Kidney capillary endothelial cell (primary cell): Measurements from ENCODE around the gene HTR2A.

Experiments
- DNase-seq: peaks from one replicate; pipeline ENCODE4 v3.0.0-alpha.2; 2018; ENCODE audit warnings: low spot score

Gene HTR2A

DNA sequence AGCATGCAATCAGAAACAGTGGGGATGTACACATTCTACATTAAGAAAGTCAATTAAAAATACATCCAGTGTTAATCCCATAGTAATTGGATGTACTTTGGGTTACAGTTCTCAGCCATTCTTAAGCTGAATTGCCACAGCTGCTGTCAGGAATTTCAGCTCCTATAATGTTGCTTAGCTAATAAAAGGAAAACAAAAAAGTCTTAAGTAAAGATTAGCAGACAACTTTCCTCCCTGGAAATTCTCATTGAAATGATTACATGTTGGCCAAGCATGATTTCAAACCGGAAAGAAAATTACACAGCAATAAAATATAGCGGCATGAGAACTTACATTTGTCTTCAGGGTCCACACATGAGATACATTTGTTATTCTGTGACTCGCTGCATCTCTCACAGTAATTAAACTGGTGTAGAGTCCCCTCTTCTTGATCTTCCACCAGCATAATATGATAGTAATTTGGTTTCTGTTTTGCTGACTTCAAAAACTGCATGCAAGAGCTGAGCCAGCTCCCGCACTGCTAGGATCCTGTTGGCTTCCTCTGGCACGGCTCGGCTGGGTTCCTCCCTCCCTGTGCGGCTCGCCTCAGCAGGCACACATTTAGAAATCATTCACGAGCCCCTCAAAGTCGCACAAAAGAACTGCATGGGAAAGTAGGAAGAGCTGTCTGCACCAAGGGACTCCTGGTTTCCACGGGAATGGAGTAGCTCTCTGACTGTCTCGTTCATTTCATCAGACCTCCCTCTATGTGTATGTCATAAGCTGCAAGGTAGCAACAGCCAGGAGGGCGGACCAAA lies at the start of gene HTR2A:
TSS of gene HTR2A (minus strand) at position 713 of the 797 bp plus-strand sequence. CDS start 1,147 bp downstream, outside the sequence.
- no peak for DNase-seq

DNA sequence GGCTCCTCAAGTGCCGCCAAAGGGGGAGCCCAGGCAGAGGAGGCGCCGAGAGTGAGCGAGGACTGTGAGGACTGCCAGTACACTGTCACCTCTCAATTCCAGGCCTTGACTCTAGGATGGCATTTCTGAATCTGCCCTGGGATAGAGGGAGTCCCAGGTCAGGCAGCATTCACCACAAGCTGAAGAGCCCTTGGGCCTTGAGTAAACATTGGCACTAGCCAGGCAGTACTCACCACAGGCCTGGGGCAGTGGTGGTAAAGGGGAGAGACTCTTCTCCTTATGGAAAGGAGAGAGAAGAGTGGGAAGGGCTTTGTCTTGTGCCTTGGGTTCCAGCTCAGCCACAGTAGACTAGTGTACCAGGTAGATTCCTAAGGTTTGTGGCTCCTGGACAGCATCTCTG lies 39.7 kb upstream of the HTR2A start:
- no peak for DNase-seq

DNA sequence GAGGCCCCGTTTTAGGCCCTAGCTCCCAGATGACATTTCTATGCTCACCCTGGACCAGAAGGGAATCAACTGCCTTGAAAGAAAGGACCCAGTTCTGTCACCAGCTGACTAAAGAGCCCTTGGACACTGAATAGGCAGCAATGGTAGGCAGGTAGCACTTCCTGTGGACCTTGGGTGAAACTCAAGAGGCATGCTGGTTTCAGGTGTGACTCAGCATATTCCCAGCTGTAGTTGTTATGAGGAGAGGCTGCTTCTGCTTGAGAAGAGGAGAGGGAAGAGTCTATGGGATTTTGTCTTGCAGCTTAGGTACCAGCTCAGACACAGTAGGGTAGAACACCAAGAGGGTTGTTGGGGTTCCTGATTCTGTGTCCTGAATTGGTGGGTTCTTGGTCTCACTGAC lies 37.9 kb upstream of the HTR2A start:
- no peak for DNase-seq

DNA sequence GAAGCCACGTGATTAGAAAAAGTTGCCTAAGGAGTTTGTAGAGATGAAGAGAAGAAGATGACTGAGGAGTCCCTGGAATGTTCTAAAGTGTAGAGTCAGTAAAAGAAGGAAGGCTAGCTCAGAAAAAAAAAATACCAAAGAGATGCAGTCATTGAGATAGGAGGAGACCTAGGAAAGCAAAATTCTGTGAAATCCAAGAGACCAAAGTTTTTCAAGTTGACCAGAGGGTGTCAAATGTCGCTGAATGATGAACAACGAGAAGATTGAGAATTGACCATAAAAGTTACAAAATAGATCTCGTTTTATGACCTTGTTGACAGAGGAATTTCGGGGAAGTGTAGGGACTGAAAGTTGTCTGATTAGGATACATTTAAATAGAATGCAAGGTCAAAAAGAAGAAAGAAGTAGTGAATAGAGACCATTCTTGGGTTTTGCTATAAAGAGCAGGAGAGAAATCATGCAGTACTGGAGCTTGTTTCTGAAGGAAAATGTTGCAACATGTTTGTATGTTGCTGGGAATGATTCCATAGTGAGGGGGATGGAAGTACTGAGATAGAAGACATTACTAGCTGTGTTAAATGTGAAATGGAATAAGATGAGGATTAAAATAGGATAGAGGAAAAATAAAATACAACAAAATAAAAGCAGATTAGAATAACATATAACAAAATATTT lies 30.2 kb upstream of the HTR2A start:
- no peak for DNase-seq

DNA sequence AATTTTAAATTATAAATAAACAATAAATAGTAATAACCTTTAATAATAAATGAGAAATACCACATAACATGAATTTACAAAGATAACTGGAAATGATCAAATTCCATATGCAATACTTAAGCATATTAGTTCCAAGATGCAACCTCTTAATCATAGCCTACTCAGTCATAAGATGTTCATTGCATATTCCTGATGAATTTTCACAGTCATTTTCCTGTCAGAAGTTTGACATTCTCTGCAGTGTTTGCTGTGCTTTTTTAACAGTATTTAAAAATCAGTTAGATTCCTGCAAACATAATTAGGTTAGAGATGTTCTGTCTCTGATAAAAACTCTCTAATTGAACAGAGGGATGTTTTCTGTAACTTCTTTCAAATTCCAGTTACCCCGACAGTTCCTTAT lies 28.6 kb upstream of the HTR2A start:
- DNase-seq = no peak

DNA sequence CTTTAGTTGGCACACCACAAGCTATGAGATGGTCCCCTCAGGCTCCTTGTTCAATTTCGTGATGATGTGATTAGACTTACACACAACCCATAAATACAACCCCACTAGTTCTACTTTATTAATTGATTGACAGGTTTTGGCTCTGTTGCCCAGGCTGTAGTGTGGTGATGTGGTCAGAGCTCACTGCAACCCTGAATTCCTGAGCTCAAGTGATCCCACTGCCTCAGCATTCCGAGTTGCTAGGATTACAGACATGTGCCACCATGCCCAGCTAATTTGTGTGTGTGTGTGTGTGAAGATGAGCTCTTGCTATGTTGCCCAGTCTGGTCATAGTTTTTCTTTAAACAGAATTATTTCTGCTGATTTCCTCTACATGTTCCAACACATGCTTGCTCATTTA lies 17.5 kb upstream of the HTR2A start:
- no peak for DNase-seq

DNA sequence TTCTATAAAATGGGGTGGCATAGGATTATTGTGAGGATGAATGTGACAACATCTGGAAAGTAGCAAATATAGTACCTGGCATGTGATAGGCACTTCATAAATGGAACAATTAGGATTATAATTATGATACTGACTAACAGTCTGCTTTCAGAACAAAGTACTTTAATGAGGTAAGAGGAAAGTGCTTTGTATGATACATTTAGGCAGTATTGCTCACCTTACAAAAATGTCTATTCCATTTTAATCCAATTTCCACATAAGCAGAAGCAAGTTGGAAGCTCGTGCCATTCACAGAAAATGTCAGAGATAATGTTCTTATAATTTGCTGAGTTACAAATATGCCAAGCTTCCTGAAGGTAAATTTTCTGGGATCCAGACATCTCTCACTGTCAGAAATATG lies 16.9 kb upstream of the HTR2A start:
- DNase-seq = no peak

DNA sequence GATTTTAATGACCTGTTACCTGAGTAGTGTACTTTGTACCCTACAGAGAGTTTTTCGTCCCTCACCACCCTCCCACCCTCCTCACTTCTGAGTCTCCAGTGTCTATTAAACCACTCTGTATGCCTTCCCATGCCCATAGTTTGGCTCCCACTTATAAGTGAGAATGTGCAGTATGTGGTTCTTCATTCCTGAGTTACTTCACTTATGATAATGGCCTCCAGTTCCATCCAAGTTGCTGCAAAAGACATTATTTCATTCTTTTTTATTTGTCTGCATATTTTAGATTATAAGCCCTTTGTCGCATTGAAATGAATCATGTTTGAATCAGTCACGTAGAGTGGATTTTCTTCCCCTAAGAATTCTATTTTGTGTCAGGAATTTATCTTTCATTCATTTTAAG lies 12.2 kb upstream of the HTR2A start:
- no peak for DNase-seq

DNA sequence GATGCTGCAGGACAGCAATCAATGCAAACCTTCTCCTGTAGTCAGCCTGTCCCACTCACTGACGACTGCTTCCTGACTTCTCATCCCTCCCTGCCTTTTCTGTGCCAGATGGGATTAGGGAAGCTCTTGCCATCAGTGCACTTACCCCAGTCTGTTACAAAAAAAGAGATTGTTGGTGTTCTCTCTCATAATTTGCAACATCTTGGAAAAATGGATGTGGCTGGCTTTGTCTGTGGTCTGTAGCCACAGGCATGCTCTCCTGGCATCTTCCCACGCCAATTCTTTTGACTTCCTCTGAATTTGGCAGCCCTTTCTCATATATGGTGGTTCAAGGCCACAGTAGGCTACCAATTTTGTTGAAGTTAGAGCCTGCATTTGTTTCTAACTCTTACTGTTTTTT lies 11.6 kb upstream of the HTR2A start:
- no peak for DNase-seq

DNA sequence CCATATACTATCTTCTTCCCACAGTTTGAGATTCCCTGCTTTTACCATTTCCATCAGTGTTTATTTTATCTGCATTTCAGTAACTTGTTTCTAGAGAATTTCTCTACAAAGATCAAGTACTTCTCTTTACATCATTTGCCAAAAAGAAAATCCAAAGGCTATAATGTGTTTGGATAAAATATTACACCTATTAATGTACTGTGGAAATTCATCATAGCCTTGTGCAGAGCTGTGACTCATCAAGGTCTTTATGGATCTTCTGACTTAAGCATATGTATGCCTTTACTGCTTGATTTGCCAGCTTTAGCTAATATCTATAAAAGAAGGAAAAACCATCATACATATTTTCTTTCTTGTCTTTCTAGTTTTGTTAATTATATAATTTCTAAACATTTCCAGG lies 9.6 kb upstream of the HTR2A start:
- DNase-seq = no peak

DNA sequence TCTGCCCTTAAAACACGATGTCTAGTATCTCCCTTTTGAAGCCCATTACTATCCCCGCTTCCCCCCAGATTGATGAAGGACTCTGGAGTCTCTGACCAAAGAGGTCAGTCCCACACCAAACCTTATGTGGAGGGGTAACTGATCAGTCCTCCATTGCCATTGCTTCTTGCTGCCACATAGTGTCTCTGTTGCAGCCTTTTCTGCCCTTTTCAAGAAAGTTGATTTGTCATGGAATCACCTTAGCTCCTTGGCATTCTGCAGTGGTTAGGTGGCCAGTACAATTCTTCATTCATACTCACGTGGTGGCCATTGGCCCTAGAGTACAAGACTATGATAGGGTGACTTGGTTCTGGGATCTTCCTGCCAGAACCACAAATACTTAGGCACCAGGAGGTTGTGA lies 8.4 kb upstream of the HTR2A start:
- no peak for DNase-seq

DNA sequence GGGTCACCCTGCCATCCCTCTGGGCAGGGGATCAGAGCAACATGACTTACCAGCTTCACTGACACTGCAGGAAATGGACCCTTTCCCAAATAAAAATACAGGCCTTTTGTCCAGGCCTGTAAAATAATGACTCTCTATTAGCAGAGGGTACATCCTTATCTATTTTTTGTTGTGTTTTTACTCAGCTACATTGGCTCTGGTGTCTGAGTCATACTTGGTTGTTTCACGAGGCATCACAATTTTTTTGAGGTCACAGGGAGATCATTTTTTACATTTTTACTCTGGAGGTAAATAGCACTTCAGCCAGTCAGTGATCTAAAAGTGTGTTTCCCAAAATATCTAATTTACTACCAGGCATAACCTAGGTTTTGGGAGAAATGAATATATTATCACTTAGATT lies 6.9 kb upstream of the HTR2A start:
- DNase-seq = no peak

DNA sequence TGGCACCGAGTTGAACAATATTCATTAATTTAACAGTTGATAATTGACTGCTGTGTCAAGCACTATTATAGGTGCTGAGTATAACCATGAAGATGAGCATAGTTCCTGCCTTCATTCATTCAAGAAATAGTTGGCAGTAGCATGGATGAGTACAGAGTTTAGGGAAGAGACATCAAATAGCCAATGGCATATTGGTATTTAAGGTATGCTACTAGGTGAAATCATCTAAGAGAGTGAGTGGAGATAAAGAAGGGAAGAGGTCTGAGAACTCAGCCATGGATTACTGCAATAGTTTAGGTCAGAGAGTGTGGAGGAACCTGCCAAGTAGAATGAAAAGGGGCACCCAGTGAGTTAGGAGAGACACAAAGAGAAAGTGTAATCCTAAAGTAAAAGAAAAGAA lies 4.9 kb upstream of the HTR2A start:
- DNase-seq = no peak

DNA sequence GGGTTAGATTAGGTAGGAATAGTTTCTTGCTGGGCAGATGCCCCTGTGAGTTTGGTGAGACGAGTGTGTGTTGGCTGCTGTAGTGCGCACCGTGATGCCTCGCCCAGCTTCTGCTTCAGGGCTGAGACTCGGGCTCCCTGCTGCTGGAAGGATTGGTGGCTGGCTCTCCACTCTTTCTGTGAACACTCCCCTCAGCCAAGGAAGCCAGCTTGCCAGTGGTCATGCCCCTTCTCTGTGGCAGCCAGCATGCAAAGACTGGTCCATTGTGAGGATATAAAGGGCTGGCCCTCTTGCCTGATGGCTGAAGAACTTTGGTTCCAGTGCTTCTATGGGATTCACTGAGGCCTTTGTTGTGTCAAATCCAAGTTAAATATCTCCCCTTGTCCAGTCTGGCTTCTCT lies 2.9 kb upstream of the HTR2A start:
- DNase-seq = no peak

DNA sequence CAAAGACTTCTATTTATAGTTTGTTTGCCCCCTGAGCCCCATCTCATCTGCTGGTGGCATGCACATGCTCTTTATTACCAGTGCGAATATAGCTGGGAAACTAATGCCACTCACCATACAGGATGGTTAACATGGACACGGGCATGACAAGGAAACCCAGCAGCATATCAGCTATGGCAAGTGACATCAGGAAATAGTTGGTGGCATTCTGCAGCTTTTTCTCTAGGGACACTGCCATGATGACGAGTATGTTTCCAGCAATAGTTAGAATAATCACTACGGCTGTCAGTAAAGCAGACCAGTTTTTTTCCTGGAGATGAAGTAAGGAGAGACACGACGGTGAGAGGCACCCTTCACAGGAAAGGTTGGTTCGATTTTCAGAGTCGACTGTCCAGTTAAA lies 1.5 kb downstream of the HTR2A start:
- no peak for DNase-seq

DNA sequence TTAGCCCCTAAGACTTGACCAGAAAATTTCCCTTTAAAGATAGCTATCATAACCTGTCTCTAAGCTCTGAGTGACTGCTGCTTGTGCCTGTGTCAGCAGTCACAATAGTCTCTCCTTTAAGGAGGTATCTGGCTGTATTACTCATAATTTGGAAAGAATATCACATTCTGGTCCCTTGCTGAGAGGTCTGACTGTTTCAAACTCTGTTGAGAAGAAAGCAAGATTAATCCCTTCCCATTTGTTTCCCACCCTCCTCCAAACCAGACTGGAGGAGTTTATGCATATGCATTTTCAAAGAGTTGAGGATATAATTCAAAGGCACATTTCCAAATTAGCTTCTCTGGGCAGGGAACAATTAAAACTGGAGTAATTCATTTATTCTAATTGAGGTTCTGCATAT lies 2.3 kb downstream of the HTR2A start:
- no peak for DNase-seq

DNA sequence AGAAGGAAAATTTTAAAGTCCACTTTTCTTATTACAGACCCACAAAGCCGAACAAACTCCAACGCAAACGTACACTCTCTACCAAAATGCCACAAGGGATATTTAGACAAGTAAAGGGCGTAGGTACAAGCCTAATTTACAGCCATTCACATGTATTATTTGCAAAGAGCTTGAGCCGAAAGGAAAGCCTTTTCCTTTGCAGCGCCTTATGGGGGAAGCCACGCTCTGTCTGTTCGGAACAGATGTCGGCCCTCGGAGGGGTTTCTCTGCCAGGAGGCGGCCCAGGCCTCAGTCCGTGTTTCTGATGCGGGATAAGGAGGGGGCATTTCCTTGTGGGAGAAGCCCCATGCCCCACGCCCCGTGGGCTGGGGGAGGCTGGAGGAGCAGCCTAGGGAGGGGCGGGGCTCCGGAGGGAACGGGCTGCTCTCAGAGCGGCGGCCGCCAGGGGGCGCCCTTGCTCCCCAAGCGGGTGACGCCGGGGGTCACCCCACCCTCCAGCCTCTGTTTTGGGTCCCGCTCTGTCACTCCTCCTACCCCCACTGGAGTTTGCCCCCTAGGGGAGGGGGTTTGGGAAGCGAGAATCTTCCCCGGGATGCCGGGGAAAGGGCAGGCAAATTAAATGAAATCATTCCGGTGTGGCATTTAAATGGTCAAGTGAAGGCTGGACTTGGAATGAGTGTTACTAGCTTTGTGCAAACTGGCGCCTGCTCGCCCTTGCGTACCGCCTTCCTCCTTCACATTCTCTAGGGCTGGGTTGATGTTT lies 2.9 kb downstream of the HTR2A start:
- peak; percentile 56 for DNase-seq

DNA sequence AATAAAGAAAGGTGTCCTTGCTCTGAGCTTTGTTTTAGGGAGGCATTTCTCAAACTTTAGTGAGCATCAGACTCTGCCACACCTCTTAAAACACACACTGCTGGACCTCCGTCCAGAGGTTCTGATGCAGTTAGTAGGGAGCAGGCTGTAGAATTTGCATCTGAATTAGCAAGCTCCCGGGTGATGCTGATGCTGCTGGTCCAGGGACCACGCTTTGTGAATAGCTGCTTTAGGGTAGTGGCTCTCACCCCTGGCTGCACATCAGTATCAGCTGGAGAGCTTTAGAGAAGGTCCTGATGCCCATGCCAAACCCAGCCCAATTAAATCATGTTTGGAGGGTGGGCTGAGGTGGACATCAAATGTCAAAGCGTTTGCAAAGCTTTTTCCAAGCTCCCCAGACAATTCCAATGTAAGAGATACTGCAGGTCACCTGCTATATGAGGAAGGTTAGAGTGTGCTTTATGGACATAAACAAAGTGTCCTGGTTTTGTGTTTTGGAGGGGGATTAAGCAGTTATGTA lies 3.6 kb downstream of the HTR2A start:
- DNase-seq = no peak

DNA sequence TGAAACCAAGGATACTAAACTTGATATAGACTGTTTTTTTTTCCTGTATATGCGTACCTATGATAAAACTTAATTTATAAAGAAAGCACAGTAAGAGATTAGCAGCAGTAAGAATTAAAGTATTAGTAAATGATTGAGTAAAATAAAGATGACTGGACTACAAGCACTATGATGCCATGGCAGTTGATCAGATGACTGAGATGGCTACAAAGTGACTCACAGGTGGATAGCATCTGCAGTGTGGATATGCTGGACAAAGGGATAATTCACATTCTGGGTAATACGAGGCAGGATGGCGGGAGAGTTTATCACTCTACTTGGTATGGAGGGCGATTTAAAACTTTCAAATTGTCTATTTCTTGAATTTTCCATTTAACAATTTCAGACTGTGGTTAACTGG lies 11.8 kb downstream of the HTR2A start:
- no peak for DNase-seq

DNA sequence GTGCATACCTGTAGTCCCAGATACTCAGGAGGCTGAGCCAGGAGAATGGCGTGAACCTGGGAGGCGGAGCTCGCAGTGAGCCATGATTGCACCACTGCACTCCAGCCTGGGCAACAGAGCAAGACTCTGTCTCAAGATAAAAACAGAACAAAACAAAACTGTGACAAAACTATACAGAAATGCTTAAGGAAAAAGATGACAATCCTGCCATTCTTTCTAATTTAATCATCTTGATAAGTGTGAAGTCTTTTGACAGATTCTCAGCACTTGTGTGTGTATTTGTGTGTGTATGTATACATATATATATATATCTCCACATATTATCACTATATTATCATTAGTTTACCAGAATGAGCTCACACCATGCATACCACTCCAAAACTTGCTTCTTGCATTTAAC lies 12.3 kb downstream of the HTR2A start:
- DNase-seq = no peak

DNA sequence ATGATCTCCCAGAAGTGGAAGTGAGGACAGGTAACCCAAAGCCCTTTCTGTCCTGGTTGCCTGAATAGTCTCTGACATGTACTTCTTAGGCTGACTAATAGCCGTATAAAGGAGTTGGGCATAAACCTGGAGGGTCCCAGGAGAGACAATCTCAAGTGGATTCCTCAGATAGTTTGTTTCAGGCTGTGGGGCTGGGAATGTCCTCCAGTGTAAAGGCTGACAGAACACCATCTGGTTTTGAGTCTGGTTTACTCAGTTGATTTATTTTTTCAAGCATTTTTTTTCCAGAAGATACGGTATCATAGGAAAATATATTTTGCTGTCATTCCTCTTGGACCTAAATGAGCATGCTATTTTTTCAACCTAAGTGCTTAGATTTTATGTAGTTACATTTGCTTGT lies 15.2 kb downstream of the HTR2A start:
- DNase-seq = no peak

DNA sequence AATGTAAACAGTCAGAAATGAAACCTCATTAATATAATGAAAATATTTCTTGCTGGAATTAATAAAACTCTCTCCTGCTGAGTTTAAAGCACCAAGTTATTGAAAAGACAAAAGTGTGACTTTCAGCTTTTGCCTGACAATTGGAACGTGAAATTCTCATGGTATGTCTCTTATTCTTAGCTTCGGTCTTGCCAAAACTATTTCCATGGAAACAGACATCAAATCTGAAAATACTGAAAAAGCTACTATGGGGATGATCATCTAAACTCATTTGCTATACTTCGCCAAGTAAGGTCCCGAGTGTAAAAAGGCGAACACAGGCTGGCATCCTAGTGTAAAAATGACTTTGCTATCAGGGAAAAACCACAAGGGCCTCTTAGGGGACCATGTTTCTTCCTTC lies 22.8 kb downstream of the HTR2A start:
- DNase-seq = no peak

DNA sequence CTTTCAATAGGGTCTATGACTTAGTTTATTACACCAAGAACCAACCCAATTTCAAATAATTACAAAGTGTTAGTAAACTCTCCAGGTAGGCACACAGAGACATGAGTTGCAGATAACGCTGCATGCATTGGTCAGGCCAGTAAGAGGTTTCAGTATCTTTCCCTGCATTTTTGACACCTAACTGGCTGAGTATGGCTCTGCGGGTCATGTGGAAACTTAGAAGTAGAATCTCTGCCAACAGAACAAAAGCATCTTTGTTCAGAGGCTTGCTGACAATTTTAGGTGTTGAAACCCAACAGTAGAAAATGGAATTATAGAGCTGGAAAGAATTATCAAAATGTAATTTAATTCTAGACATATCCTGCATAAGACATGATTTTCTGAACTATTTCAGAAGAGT lies 25.3 kb downstream of the HTR2A start:
- DNase-seq = no peak
